Caco-2 (cell line): ENCODE results near the gene CKAP2L. TPM values are rescaled to one million over a fixed set of nuclear protein-coding genes. Genes with fewer than 3 reads are reported as not detected.
"Not testable (repeated sequence)": the region's sequence is repeated elsewhere in the genome, so short reads cannot be mapped to it uniquely, and the experiment has no call there.

Experiments
- BruUV-seq: library from RNA; stranded (reverse); fragments of 400-500 nt; replicated peaks from 2 replicates; lab custom pipeline; 2021; lab: Mats Ljungman, UMichigan
- CTCF ChIA-PET: fragments of 300-600 bp; sonication (Branson Sonifier 250); formaldehyde crosslinking; loops from one replicate; lab custom pipeline; 2022; ENCODE audit warnings: antibody characterized with exemption; lab: Charles Lee
- POLR2A ChIA-PET: fragments of 300-600 bp; sonication (Branson Sonifier 250); formaldehyde crosslinking; loops from one replicate; lab custom pipeline; 2022; ENCODE audit warnings: antibody characterized with exemption; lab: Charles Lee
- DNase-seq, 2 experiments: peaks; one replicate each; pipeline versions ENCODE4 v3.0.0 to v3.0.0-alpha.2; 2020 to 2022
- H3K27me3 ChIP-seq: replicated peaks from 2 replicates; pipeline ENCODE4 v1.6.0; 2011; ENCODE audit warnings: low read length; ENCODE audit not compliant: control insufficient read depth, insufficient read depth
- H3K36me3 ChIP-seq: 2 replicates; pipeline ENCODE4 v1.5.1; 2011; ENCODE audit warnings: low read length; ENCODE audit not compliant: control insufficient read depth, insufficient read depth
- H3K4me1 ChIP-seq: fragments of 250-450 bp; sonication (Bioruptor Pico); 2 replicates; pipeline ENCODE4 v1.5.1; 2020; ENCODE audit warnings: mild to moderate bottlenecking
- H3K4me3 ChIP-seq: 2 replicates; pipeline ENCODE4 v1.5.1; 2011; ENCODE audit warnings: low read depth, mild to moderate bottlenecking, control low read depth, low read length
- H3K9me3 ChIP-seq: fragments of 250-450 bp; sonication (Bioruptor Pico); 2 replicates; pipeline ENCODE4 v1.5.1; 2020; ENCODE audit warnings: mild to moderate bottlenecking, moderate library complexity
- H3K27ac Mint-ChIP-seq: one replicate; pipeline ENCODE4 v1.8.0; 2022; ENCODE audit warnings: mixed read lengths; ENCODE audit not compliant: unreplicated experiment
- H3K27me3 Mint-ChIP-seq: one replicate; pipeline ENCODE4 v1.8.0; 2022; ENCODE audit warnings: mixed read lengths; ENCODE audit not compliant: insufficient read depth, unreplicated experiment
- H3K36me3 Mint-ChIP-seq: one replicate; pipeline ENCODE4 v1.8.0; 2022; ENCODE audit warnings: mild to moderate bottlenecking, mixed read lengths; ENCODE audit not compliant: insufficient read depth, unreplicated experiment
- H3K4me1 Mint-ChIP-seq: one replicate; pipeline ENCODE4 v1.8.0; 2022; ENCODE audit warnings: low read depth, mixed read lengths; ENCODE audit not compliant: unreplicated experiment
- H3K4me3 Mint-ChIP-seq: one replicate; pipeline ENCODE4 v1.8.0; 2022; ENCODE audit warnings: mild to moderate bottlenecking, moderate library complexity, mixed read lengths; ENCODE audit not compliant: unreplicated experiment
- H3K9me3 Mint-ChIP-seq: one replicate; pipeline ENCODE4 v1.8.0; 2022; ENCODE audit warnings: mixed read lengths; ENCODE audit not compliant: unreplicated experiment
- CTCF ChIP-seq, 2 experiments: fragments of 200-600 bp in 1 of 2; IDR thresholded peaks; 1 replicate in 1 of 2; 2 replicates in 1 of 2; pipeline versions ENCODE4 v1.5.1 to v1.8.0; 2011 to 2022; ENCODE audit warnings: antibody characterized with exemption in 1 of 2, control low read depth in 1 of 2, inconsistent platforms in 1 of 2, low read depth in 1 of 2, low read length in 1 of 2, mild to moderate bottlenecking in 1 of 2, moderate library complexity in 1 of 2; ENCODE audit not compliant: insufficient read depth in 1 of 2, severe bottlenecking in 1 of 2, unreplicated experiment in 1 of 2
- intact Hi-C: fragments of 100-400 bp; cut with micrococcal nuclease; formaldehyde crosslinking; loops from one replicate; pipeline ENCODE4 v1.10.0; 2022; ENCODE audit not compliant: unreplicated experiment
- total RNA-seq: library from RNA; stranded (reverse); gene quantifications from 2 replicates; pipeline ENCODE4 v1.2.3, GENCODE V29; 2022

Gene CKAP2L
- total RNA-seq, 1 experiment from 2014 or later = 20.7 TPM

- Mint-ChIP-seq H3K36me3 (peaks cover 8% of the 10 kb centered on the region), H3K4me1 (peaks cover 10% of the 10 kb centered on the region), H3K27ac (no peak overlapping the region), H3K27me3 (peaks cover 3% of the 10 kb centered on the region), H3K9me3 (no peaks in the 10 kb centered on the region), H3K4me3 (no peak overlapping the region)
- no peaks in the 10 kb centered on the region for H3K9me3 ChIP-seq
- POLR2A ChIA-PET = no interaction called here
- no peak for TF ChIP-seq CTCF (IDR thresholded peaks at IDR 0.05; ENCODE audit: insufficient read depth in 1 of 2, low read depth in 1 of 2, low read length in 1 of 2, severe bottlenecking in 1 of 2, unreplicated experiment in 1 of 2)
- H3K36me3 ChIP-seq = no peaks in the 10 kb centered on the region
- DNase-seq = no peak
- intact Hi-C loops = no loop called here
- peaks cover 21% of the 10 kb centered on the region for H3K4me1 ChIP-seq
- no peaks in the 10 kb centered on the region for H3K27me3 ChIP-seq
- H3K4me3 ChIP-seq = no peak overlapping the region
- CTCF ChIA-PET = no interaction called here
- no TSS peak for BruUV-seq
These were observed 42.4 kb downstream of the CKAP2L start for GRCh38 chr2:112721819-112722522.

GRCh38 chr2:112720785-112721184 lies 43.6 kb downstream of the CKAP2L start, which contains the start of gene NT5DC4:
Gene NT5DC4 (plus strand): TSS chr2:112721020. CDS start chr2:112721080, 60 bp downstream.
- intact Hi-C loops = no loop called here
- no peaks in the 10 kb centered on the region for H3K9me3 ChIP-seq
- no TSS peak for BruUV-seq
- no peak within 1 kb of the TSS for H3K27ac Mint-ChIP-seq
- peaks cover 12% of the 10 kb centered on the region for H3K4me1 ChIP-seq
- POLR2A ChIA-PET = no interaction called here
- TF ChIP-seq CTCF (IDR thresholded peaks at IDR 0.05; ENCODE audit: insufficient read depth in 1 of 2, low read depth in 1 of 2, low read length in 1 of 2, severe bottlenecking in 1 of 2, unreplicated experiment in 1 of 2) = no peak
- peaks cover 2% of the 10 kb centered on the region for H3K36me3 Mint-ChIP-seq
- H3K9me3 Mint-ChIP-seq = no peaks in the 10 kb centered on the region
- no peaks in the 10 kb centered on the region for H3K36me3 ChIP-seq
- peaks cover 3% of the 10 kb centered on the region for H3K27me3 Mint-ChIP-seq
- no peaks in the 10 kb centered on the region for H3K27me3 ChIP-seq
- H3K4me1 Mint-ChIP-seq = no peaks in the 10 kb centered on the region
- no peak for DNase-seq
- CTCF ChIA-PET = no interaction called here
- no peak within 1 kb of the TSS for H3K4me3 Mint-ChIP-seq
- no peak within 1 kb of the TSS for H3K4me3 ChIP-seq

- H3K4me1 Mint-ChIP-seq = no peaks in the 10 kb centered on the region
These were observed 45.5 kb downstream of the CKAP2L start for GRCh38 chr2:112718863-112719370.

GRCh38 chr2:112716826-112717352 lies 47.5 kb downstream of the CKAP2L start:
- H3K36me3 Mint-ChIP-seq, intact Hi-C loops, DNase-seq, H3K27ac Mint-ChIP-seq, POLR2A ChIA-PET, H3K36me3 ChIP-seq, H3K9me3 Mint-ChIP-seq, CTCF ChIA-PET, BruUV-seq, H3K27me3 ChIP-seq, H3K4me3 Mint-ChIP-seq, H3K9me3 ChIP-seq, H3K4me1 ChIP-seq, H3K27me3 Mint-ChIP-seq, H3K4me3 ChIP-seq: not testable (repeated sequence)
- peaks cover 10% of the 10 kb centered on the region for H3K4me1 Mint-ChIP-seq

More at GRCh38 chr2:112718863-112719370, 45.5 kb downstream of the CKAP2L start:
- Histone ChIP-seq H3K36me3 (no peaks in the 10 kb centered on the region), H3K4me3 (no peak overlapping the region), H3K4me1 (no peaks in the 10 kb centered on the region), H3K9me3 (no peaks in the 10 kb centered on the region), H3K27me3 (no peaks in the 10 kb centered on the region)
- H3K27ac Mint-ChIP-seq = no peak overlapping the region
- intact Hi-C loops = no loop called here
- no peaks in the 10 kb centered on the region for H3K9me3 Mint-ChIP-seq
- no TSS peak for BruUV-seq
- no peaks in the 10 kb centered on the region for H3K36me3 Mint-ChIP-seq
- peaks cover 3% of the 10 kb centered on the region for H3K27me3 Mint-ChIP-seq
- ChIA-PET CTCF (interaction anchor here (0.5 kb wide), 1 partner anchor 240 kb away, joined by 3 read pairs; no protein-coding TSS in a partner anchor), POLR2A (no interaction called here)
- no peak for DNase-seq
- TF ChIP-seq CTCF (IDR thresholded peaks at IDR 0.05; ENCODE audit: insufficient read depth in 1 of 2, low read depth in 1 of 2, low read length in 1 of 2, severe bottlenecking in 1 of 2, unreplicated experiment in 1 of 2) = no peak
- no peak overlapping the region for H3K4me3 Mint-ChIP-seq
